Mesothelial cell of epicardium (in vitro differentiated cells): Measurements from ENCODE around the gene PACS1. TPM values are rescaled to one million over a fixed set of nuclear protein-coding genes. Genes with fewer than 3 reads are reported as not detected.

ENCODE experiments used
- DNase-seq, 2 experiments: peaks; one replicate each; pipeline ENCODE4 v3.0.0; 2021; ENCODE audit warnings: low spot score in 2 of 2; ENCODE audit not compliant: unreplicated experiment in 2 of 2
- H3K27ac Mint-ChIP-seq: 2 replicates; pipeline ENCODE4 v1.8.0; 2021; ENCODE audit warnings: mixed read lengths
- H3K27me3 Mint-ChIP-seq: 2 replicates; pipeline ENCODE4 v1.8.0; 2021; ENCODE audit warnings: low read depth, mixed read lengths
- H3K36me3 Mint-ChIP-seq: 2 replicates; pipeline ENCODE4 v1.8.0; 2021; ENCODE audit warnings: mixed read lengths
- H3K4me1 Mint-ChIP-seq: 2 replicates; pipeline ENCODE4 v1.8.0; 2021; ENCODE audit warnings: mixed read lengths
- H3K4me3 Mint-ChIP-seq: 2 replicates; pipeline ENCODE4 v1.8.0; 2021; ENCODE audit warnings: mild to moderate bottlenecking, moderate library complexity, mixed read lengths
- H3K9me3 Mint-ChIP-seq: 2 replicates; pipeline ENCODE4 v1.8.0; 2021; ENCODE audit warnings: mixed read lengths
- CTCF ChIP-seq: fragments of 200-600 bp; sonication (generic); IDR thresholded peaks from one replicate; pipeline ENCODE4 v1.5.0; 2021; ENCODE audit warnings: antibody characterized with exemption; ENCODE audit not compliant: unreplicated experiment
- total RNA-seq: library from RNA; stranded (reverse); gene quantifications from 3 replicates; pipeline ENCODE4 v1.2.1, GENCODE V29; 2021

Gene PACS1
- total RNA-seq, 1 donor from 2014 or later, result 87.0 TPM

- no peak for DNase-seq
- no peak for TF ChIP-seq CTCF
- H3K27me3 Mint-ChIP-seq, result no peaks in the 10 kb centered on the region
- peaks cover 70% of the 10 kb centered on the region for H3K36me3 Mint-ChIP-seq
- H3K9me3 Mint-ChIP-seq, result peaks cover 12% of the 10 kb centered on the region
- H3K4me3 Mint-ChIP-seq, result no peak overlapping the region
- H3K4me1 Mint-ChIP-seq, result no peaks in the 10 kb centered on the region
- no peak overlapping the region for H3K27ac Mint-ChIP-seq
Measured at GRCh38 chr11:66062408-66062807, 7.7 kb upstream of the PACS1 start.

- DNase-seq, result no peak
- no peak overlapping the region for H3K27ac Mint-ChIP-seq
- H3K27me3 Mint-ChIP-seq, result no peaks in the 10 kb centered on the region
- H3K4me1 Mint-ChIP-seq, result peaks cover 2% of the 10 kb centered on the region
- H3K36me3 Mint-ChIP-seq, result peaks cover 67% of the 10 kb centered on the region
- no peak overlapping the region for H3K4me3 Mint-ChIP-seq
- no peak for TF ChIP-seq CTCF
- peaks cover 12% of the 10 kb centered on the region for H3K9me3 Mint-ChIP-seq
Measured at GRCh38 chr11:66063900-66064299, 6.2 kb upstream of the PACS1 start.

- H3K4me3 Mint-ChIP-seq, result no peak overlapping the region
- peaks cover 6% of the 10 kb centered on the region for H3K4me1 Mint-ChIP-seq
- H3K27ac Mint-ChIP-seq, result no peak overlapping the region
- H3K36me3 Mint-ChIP-seq, result peaks cover 65% of the 10 kb centered on the region
- no peak for TF ChIP-seq CTCF
- no peaks in the 10 kb centered on the region for H3K27me3 Mint-ChIP-seq
- DNase-seq, result no peak
- peaks cover 12% of the 10 kb centered on the region for H3K9me3 Mint-ChIP-seq
Measured at GRCh38 chr11:66064571-66064970, 5.5 kb upstream of the PACS1 start.

GRCh38 chr11:66066751-66067150, 3.3 kb upstream of the PACS1 start:
- no peaks in the 10 kb centered on the region for H3K27me3 Mint-ChIP-seq
- no peak overlapping the region for H3K4me3 Mint-ChIP-seq
- H3K36me3 Mint-ChIP-seq, result peaks cover 50% of the 10 kb centered on the region
- peaks cover 14% of the 10 kb centered on the region for H3K4me1 Mint-ChIP-seq
- no peak for DNase-seq
- peaks cover 12% of the 10 kb centered on the region for H3K9me3 Mint-ChIP-seq
- no peak for TF ChIP-seq CTCF
- H3K27ac Mint-ChIP-seq, result no peak overlapping the region

DNA sequence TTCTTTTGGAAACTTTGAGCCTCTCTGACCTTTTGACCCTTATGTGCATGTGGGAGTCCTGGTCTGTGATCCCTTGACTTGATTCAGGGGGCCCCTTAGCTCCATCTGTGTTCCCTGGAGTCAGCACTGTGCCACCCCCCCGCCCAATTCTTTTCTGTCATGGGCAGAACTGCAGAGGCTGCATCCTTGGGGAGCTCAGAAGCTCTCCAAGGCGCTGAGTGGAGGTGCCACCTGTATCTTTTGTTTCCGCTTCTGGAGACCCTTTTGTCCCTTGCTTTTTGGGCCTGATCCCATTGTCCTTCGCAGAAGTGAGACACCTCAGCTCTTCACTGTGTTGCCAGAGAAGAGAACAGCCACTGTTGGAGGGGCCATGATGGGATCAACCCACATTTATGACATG, 2.4 kb upstream of the PACS1 start:
- H3K27me3 Mint-ChIP-seq, result no peaks in the 10 kb centered on the region
- H3K27ac Mint-ChIP-seq, result peak overlapping the region; percentile 91
- peaks cover 23% of the 10 kb centered on the region for H3K4me1 Mint-ChIP-seq
- DNase-seq, result peak in 1 of 2 experiments; percentile 27
- no peak for TF ChIP-seq CTCF
- H3K4me3 Mint-ChIP-seq, result no peak overlapping the region
- H3K36me3 Mint-ChIP-seq, result peaks cover 48% of the 10 kb centered on the region
- peaks cover 12% of the 10 kb centered on the region for H3K9me3 Mint-ChIP-seq

DNA sequence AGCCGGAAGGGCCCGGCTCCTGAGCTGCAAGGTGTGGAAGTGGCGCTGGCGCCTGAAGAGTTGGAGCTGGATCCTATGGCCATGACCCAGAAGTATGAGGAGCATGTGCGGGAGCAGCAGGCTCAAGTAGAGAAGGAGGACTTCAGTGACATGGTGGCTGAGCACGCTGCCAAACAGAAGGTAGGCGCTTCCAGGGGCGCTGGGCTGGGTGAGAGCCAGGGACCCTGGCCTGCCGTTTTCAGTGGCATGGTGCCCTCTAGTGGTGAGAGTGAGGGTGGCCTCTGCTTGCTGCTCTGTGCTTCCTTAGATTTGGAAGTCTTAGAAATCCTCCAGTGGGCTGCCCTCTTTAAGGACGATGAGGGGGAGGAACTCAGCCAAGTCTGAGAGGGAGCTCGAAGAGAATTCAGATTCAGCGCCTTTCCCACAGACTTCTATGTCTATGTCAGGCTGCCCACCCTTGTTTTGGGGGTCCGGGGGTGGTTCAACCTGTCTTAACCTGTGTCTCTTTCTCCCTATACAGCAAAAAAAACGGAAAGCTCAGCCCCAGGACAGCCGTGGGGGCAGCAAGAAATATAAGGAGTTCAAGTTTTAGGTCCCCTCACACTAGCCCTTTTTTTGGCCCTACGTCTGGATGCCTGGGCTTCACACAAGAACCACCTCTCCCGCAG, 1.8 kb upstream of the PACS1 start:
- peak overlapping the region; percentile 91 for H3K27ac Mint-ChIP-seq
- H3K4me1 Mint-ChIP-seq, result peaks cover 26% of the 10 kb centered on the region
- H3K36me3 Mint-ChIP-seq, result peaks cover 42% of the 10 kb centered on the region
- DNase-seq, result peak; percentile 63 to 87
- H3K4me3 Mint-ChIP-seq, result peak overlapping the region; percentile 77
- peaks cover 8% of the 10 kb centered on the region for H3K9me3 Mint-ChIP-seq
- peak; percentile 87 for TF ChIP-seq CTCF
- no peaks in the 10 kb centered on the region for H3K27me3 Mint-ChIP-seq
